ENCODE measurements around the gene EPDR1.

- TF ChIP-seq CTCF (IDR thresholded peaks at IDR 0.05) (no peak), POLR2A (IDR thresholded peaks at IDR 0.05) (no peak)
Observed at GRCh38 chr7:37943905-37944736, 23.7 kb downstream of the EPDR1 start.

All from uterus (tissue), 2 donors.